ENCODE data around the gene CFAP68. TPM values are rescaled to one million over a fixed set of nuclear protein-coding genes. Genes with fewer than 3 reads are reported as not detected.

The CFAP68 gene
- total and polyA plus RNA-seq, 2 of the 8 experiments (the other 6 are each of a cell fraction or from before 2014, with no cell fraction given) = 21.4 to 43.1 TPM

DNA sequence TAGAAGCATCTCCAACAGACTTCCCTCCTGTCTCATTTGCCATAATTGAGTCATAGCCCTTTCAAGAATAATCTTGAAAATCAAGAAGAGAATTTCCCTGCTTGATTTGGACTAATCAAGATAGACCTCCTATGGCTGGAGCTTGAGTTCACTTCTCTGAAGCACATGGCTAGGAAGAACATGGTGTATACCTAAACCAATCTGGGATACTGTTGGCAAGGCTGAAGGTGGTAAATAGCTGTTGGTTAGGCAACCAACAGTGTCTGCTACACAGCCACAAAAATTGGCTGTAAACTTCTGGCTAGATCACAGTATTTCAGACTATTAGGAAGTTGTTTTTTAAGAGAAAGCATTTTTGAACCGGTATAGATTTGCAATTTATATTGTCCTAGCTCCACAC, 27.3 kb downstream of the CFAP68 start:
- no peaks in the 10 kb centered on the region for H3K79me2 ChIP-seq (ENCODE audit: control insufficient read depth in 1 of 2, insufficient read depth in 2 of 2, low read length in 2 of 2)
- no peak overlapping the region for H4K5ac ChIP-seq (ENCODE audit: insufficient read length, low read depth, low read length)
- H3K4ac ChIP-seq (replicated peaks; ENCODE audit: insufficient read length, low read depth, low read length) = no peak overlapping the region
- no peak overlapping the region for H2BK5ac ChIP-seq (ENCODE audit: low read depth, low read length)
- peaks cover 0 to 3% (median 1%) of the 10 kb centered on the region in 4 experiments; a peak in 6 of 7 replicates for H3K4me1 ChIP-seq (replicated peaks in 1 of 4; ENCODE audit: control insufficient read depth in 3 of 4, insufficient read depth in 4 of 4, low read length in 3 of 4)
- H3K27ac ChIP-seq (ENCODE audit: low read depth, low read length) = no peak overlapping the region
- no peak overlapping the region for H3K4me3 ChIP-seq (ENCODE audit: extremely low read depth in 1 of 4, insufficient read depth in 2 of 4, low read depth in 3 of 4, low read length in 4 of 4)
- no peak overlapping the region for H4K91ac ChIP-seq (replicated peaks; ENCODE audit: insufficient read length, low read length)
- no peaks in the 10 kb centered on the region for H4K20me1 ChIP-seq (replicated peaks in 1 of 2; ENCODE audit: control insufficient read depth in 1 of 2, insufficient read depth in 2 of 2, low read length in 2 of 2)
- no peak overlapping the region for H2BK12ac ChIP-seq (ENCODE audit: low read depth, low read length)
- H3K4me2 ChIP-seq (ENCODE audit: insufficient read depth in 1 of 2, low read depth in 2 of 2, low read length in 2 of 2) = no peak overlapping the region
- H3K23me2 ChIP-seq (ENCODE audit: low read depth, low read length) = no peaks in the 10 kb centered on the region
- H3K23ac ChIP-seq (ENCODE audit: insufficient read length) = no peak overlapping the region
- no peak overlapping the region for H3K56ac ChIP-seq (replicated peaks; ENCODE audit: insufficient read length, low read depth, low read length)
- H3K27me3 ChIP-seq (replicated peaks in 1 of 4; ENCODE audit: control insufficient read depth in 3 of 4, extremely low read depth in 1 of 4, insufficient read depth in 3 of 4, low read length in 3 of 4) = no peaks in the 10 kb centered on the region
- H3K18ac ChIP-seq (ENCODE audit: extremely low read depth, low read length) = no peak overlapping the region
- no peak overlapping the region for H4K8ac ChIP-seq (ENCODE audit: extremely low read depth, insufficient read depth, low read length)
- no peaks in the 10 kb centered on the region for H3K79me1 ChIP-seq (ENCODE audit: low read depth, low read length)
- no peak for FAIRE-seq
- H3K9ac ChIP-seq (replicated peaks in 1 of 4; ENCODE audit: extremely low read depth in 1 of 4, low read depth in 3 of 4, low read length in 3 of 4) = no peak overlapping the region
- POLR2A ChIA-PET (ENCODE audit: partially characterized antibody) = interaction anchor here (0.6 kb wide), 1 partner anchor 11 kb away, joined by 3 read pairs; no protein-coding TSS in a partner anchor
- H3K9me3 ChIP-seq (ENCODE audit: insufficient read depth in 2 of 2, low read depth in 1 of 2, low read length in 1 of 2) = no peaks in the 10 kb centered on the region
- H2BK15ac ChIP-seq (ENCODE audit: low read length) = peak overlapping the region; percentile 85; the same call in 1 of the 2 replicates
- no peak overlapping the region for H2AFZ ChIP-seq (ENCODE audit: low read length)
- no peak overlapping the region for H2BK20ac ChIP-seq (ENCODE audit: low read length)
- 91% methylated on average over 1 of the region's 1 CpG; no CpG with 5 or more reads in 1 of the 2 experiments for WGBS, 2 experiments (ENCODE audit: extremely low coverage in 1 of 2, insufficient coverage in 1 of 2, insufficient read length in 1 of 2, insufficient replicate concordance in 2 of 2, low coverage in 1 of 2, low lambda C conversion rate in 2 of 2, missing lambda C conversion rate in 1 of 2)
- H2AK5ac ChIP-seq (ENCODE audit: low read depth, low read length) = no peak overlapping the region
- no peak overlapping the region for H3K14ac ChIP-seq (ENCODE audit: insufficient read length)
- CTCF ChIA-PET (ENCODE audit: partially characterized antibody) = interaction anchor here (0.6 to 2.5 kb wide), 3 partner anchors 24 to 131 kb away, joined by 4 read pairs; no protein-coding TSS in a partner anchor
- no peaks in the 10 kb centered on the region for H3K36me3 ChIP-seq (ENCODE audit: control insufficient read depth in 2 of 4, insufficient read depth in 4 of 4, low read length in 3 of 4)
- no peak overlapping the region for H2BK120ac ChIP-seq (replicated peaks; ENCODE audit: low read depth, low read length)
- no peak for DNase-seq (ENCODE audit: low read depth in 1 of 2, low spot score in 2 of 2)
- no peak for TF ChIP-seq TAF1 (IDR thresholded peaks at IDR 0.05; ENCODE audit: low read depth, low read length)
- no peak for TF ChIP-seq CHD2 (IDR thresholded peaks at IDR 0.05; ENCODE audit: low read length)
- TF ChIP-seq CHD1 (IDR thresholded peaks at IDR 0.05; ENCODE audit: low read depth, low read length) = no peak
- no peak for TF ChIP-seq TAF7 (optimal IDR thresholded peaks at IDR 0.05; ENCODE audit: borderline replicate concordance, low read depth, low read length)
- TF ChIP-seq CREB1 (IDR thresholded peaks at IDR 0.05) = no peak
- no peak for TF ChIP-seq SAP30 (IDR thresholded peaks at IDR 0.05; ENCODE audit: insufficient read depth, insufficient replicate concordance, low read length)
- no peak for TF ChIP-seq FOSL1 (IDR thresholded peaks at IDR 0.05; ENCODE audit: insufficient read depth, low read depth, low read length)
- TF ChIP-seq SIN3A (conservative IDR thresholded peaks at IDR 0.05 in 1 of 2, IDR thresholded peaks at IDR 0.05 in 1 of 2; ENCODE audit: low read depth in 1 of 2, low read length in 2 of 2) = no peak
- TF ChIP-seq RNF2 (IDR thresholded peaks at IDR 0.05; ENCODE audit: borderline replicate concordance, low read depth, low read length, missing control alignments, poor library complexity, severe bottlenecking) = no peak
- TF ChIP-seq SRF (IDR thresholded peaks at IDR 0.05; ENCODE audit: low read depth, low read length) = no peak
- TF ChIP-seq EZH2 (IDR thresholded peaks at IDR 0.05; ENCODE audit: low read depth, low read length, severe bottlenecking) = no peak
- no peak for TF ChIP-seq RXRA (IDR thresholded peaks at IDR 0.05; ENCODE audit: insufficient read depth, low read depth, low read length)
- TF ChIP-seq, protein P1, sequence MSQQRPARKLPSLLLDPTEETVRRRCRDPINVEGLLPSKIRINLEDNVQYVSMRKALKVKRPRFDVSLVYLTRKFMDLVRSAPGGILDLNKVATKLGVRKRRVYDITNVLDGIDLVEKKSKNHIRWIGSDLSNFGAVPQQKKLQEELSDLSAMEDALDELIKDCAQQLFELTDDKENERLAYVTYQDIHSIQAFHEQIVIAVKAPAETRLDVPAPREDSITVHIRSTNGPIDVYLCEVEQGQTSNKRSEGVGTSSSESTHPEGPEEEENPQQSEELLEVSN (IDR thresholded peaks at IDR 0.05) = no peak
